ENCODE measurements around the gene MAPK14.

The MAPK14 gene

DNA sequence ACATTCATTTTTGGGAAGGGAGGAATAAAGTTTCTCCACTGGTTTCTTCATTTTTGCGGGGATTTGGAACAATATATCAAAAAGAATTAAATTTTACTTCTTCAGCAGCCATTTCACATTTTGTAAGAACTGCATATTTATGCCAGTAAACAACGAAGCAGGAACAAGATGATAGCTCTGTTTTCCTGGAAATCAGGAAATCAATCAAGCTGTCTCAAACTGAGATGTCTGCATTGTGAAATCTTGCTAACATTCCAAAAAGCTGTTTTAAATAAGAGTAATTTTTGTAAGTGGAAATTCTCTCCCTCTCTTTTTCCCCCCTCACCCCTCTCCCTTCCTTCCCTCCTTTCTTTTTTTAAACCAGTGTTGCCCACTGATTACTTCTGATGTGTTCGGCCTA, 122.7 kb downstream of the MAPK14 start:
- DNase-seq (ENCODE audit: extremely low spot score, insufficient read length, low read depth) (no peak), FAIRE-seq (no peak)

DNA sequence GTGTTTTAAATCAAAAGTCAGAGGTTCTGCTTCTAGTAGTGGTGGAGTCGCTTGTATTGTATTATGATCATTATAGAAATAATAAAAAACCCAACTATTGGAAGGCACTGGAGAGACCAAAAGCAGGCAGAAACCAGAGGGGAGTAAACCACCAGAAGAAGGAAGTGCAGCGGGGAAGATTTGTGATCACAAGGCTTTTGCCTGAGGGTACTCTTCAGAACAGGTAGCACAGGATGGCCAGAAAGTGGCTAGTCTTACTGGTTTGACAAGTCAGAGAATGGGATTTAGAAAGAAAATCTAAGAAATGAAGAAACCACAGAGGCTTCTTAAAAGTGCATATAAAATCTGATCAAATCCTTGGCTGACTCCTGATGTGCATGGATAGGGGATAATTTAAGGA, 126.7 kb downstream of the MAPK14 start:
- FAIRE-seq, result no peak
- no peak for DNase-seq (ENCODE audit: extremely low spot score, insufficient read length, low read depth)

- no peak for FAIRE-seq
- no peak for DNase-seq (ENCODE audit: extremely low spot score, insufficient read length, low read depth)
Observed at GRCh38 chr6:36155662-36156061, 128.1 kb downstream of the MAPK14 start.

- DNase-seq (ENCODE audit: extremely low spot score, insufficient read length, low read depth), result no peak
- FAIRE-seq, result no peak
Observed at GRCh38 chr6:36160147-36160760, 132.6 kb downstream of the MAPK14 start.

All from GM18507 (cell line).